Endometrial microvascular endothelial cells (primary cell): ENCODE measurements around the gene PTBP3. TPM values are rescaled to one million over a fixed set of nuclear protein-coding genes. Genes with fewer than 3 reads are reported as not detected.

Experiments
- in situ Hi-C: cut with HindIII; loops from 2 replicates; pipeline ENCODE4 v1.10.0; 2017; ENCODE audit warnings: low sequenced_read_pairs, low pct_unique_long_range_greater_than_20kb; ENCODE audit errors: inconsistent ontology term
- total RNA-seq: library from RNA; depleted of rRNA; stranded (reverse); fragments of >200 nt; gene quantifications from one replicate; pipeline ENCODE4 v1.2.3, GENCODE V29; 2015; ENCODE audit errors: inconsistent ontology term

PTBP3 gene
- total RNA-seq, 1 donor from 2014 or later, result 48.1 TPM

GRCh38 chr9:112364761-112365160, 31.3 kb upstream of the PTBP3 start:
- in situ Hi-C loops, result no loop called here

GRCh38 chr9:112361601-112362000, 28.2 kb upstream of the PTBP3 start:
- in situ Hi-C loops, result no loop called here

- in situ Hi-C loops, result no loop called here
These were observed 26.8 kb upstream of the PTBP3 start for GRCh38 chr9:112360047-112360804.

GRCh38 chr9:112355427-112355897, 22.0 kb upstream of the PTBP3 start:
- in situ Hi-C loops, result no loop called here

GRCh38 chr9:112354081-112354743, 20.8 kb upstream of the PTBP3 start:
- in situ Hi-C loops, result no loop called here

GRCh38 chr9:112352209-112352608, 18.8 kb upstream of the PTBP3 start:
- in situ Hi-C loops, result no loop called here

GRCh38 chr9:112351184-112351583, 17.8 kb upstream of the PTBP3 start:
- in situ Hi-C loops, result no loop called here

GRCh38 chr9:112349008-112349333, 15.6 kb upstream of the PTBP3 start:
- in situ Hi-C loops, result no loop called here

- in situ Hi-C loops, result no loop called here
These were observed 15.0 kb upstream of the PTBP3 start for GRCh38 chr9:112348257-112349007.

- in situ Hi-C loops, result no loop called here
These were observed 8.3 kb upstream of the PTBP3 start for GRCh38 chr9:112341730-112342129.

- in situ Hi-C loops, result no loop called here
These were observed 6.5 kb upstream of the PTBP3 start for GRCh38 chr9:112339886-112340285.

- in situ Hi-C loops, result no loop called here
These were observed 5.1 kb upstream of the PTBP3 start for GRCh38 chr9:112338561-112338960.

- in situ Hi-C loops, result no loop called here
These were observed 4.1 kb upstream of the PTBP3 start for GRCh38 chr9:112337547-112337946.

- in situ Hi-C loops, result no loop called here
These were observed 1.0 kb upstream of the PTBP3 start for GRCh38 chr9:112334432-112334841.

GRCh38 chr9:112333639-112334431, 416 bp upstream of the PTBP3 start:
- in situ Hi-C loops, result no loop called here

GRCh38 chr9:112332674-112332976, 794 bp downstream of the PTBP3 start:
- in situ Hi-C loops, result no loop called here

- in situ Hi-C loops, result no loop called here
These were observed 1.2 kb downstream of the PTBP3 start for GRCh38 chr9:112332214-112332613.

GRCh38 chr9:112331674-112331952, 1.8 kb downstream of the PTBP3 start:
- in situ Hi-C loops, result no loop called here

GRCh38 chr9:112328545-112328944, 4.9 kb downstream of the PTBP3 start:
- in situ Hi-C loops, result no loop called here
